GM12878 (cell line): Measurements from ENCODE around the gene FBXO4. TPM values are rescaled to one million over a fixed set of nuclear protein-coding genes. Genes with fewer than 3 reads are reported as not detected.
"Not testable (repeated sequence)": the region's sequence is repeated elsewhere in the genome, so short reads cannot be mapped to it uniquely, and the experiment has no call there.

Experiments used
- ATAC-seq: fragments of 200-7000 bp; cut with Tn5 transposase; 3 replicates; pipeline ENCODE4 v1.9.1; 2020; ENCODE audit warnings: mild to moderate bottlenecking, moderate library complexity
- BruUV-seq: library from RNA; stranded (reverse); fragments of 400-500 nt; replicated peaks from 2 replicates; lab custom pipeline; 2021; lab: Mats Ljungman, UMichigan
- CTCF ChIA-PET: fragments of 300-600 bp; sonication (Branson Sonifier 250); formaldehyde crosslinking; extraction: SDS; loops from one replicate; lab custom pipeline; 2021; ENCODE audit warnings: inconsistent platforms; lab: Yijun Ruan, JAX
- POLR2A ChIA-PET: fragments of 350-600 bp; formaldehyde crosslinking; extraction: SDS; loops from one replicate; lab custom pipeline; 2021; ENCODE audit warnings: inconsistent platforms; lab: Charles Lee
- RAD21 ChIA-PET: fragments of 300-600 bp; sonication (Branson Sonifier 250); formaldehyde crosslinking; loops from one replicate; lab custom pipeline; 2023; ENCODE audit warnings: antibody characterized with exemption; ENCODE audit not compliant: unreplicated experiment; lab: Charles Lee
- SMC1A ChIA-PET: fragments of 300-600 bp; sonication (Branson Sonifier 250); formaldehyde crosslinking; loops from one replicate; lab custom pipeline; 2023; ENCODE audit not compliant: unreplicated experiment, uncharacterized antibody; lab: Charles Lee
- DNase-seq: peaks from one replicate; pipeline ENCODE4 v3.0.0-alpha.2; 2011; ENCODE audit warnings: low read depth, low spot score
- FAIRE-seq: peaks from 3 replicates; lab custom pipeline; 2011; peaks lifted over from hg19 to GRCh38; lab: Jason Lieb, UNC
- H2AFZ ChIP-seq: 2 replicates; pipeline ENCODE4 v1.6.0; 2011; ENCODE audit warnings: low read depth, low read length, control low read depth; ENCODE audit not compliant: control insufficient read depth
- H3K27ac ChIP-seq: 2 replicates; pipeline ENCODE4 v1.5.1; 2011; ENCODE audit warnings: control low read depth; ENCODE audit not compliant: control insufficient read depth, insufficient read depth
- H3K27me3 ChIP-seq, 2 experiments: replicated peaks in 1 of 2; 2 replicates each; pipeline versions ENCODE4 v1.6.0 to v1.6.1; 2011; ENCODE audit warnings: low read length in 1 of 2; ENCODE audit not compliant: control insufficient read depth in 2 of 2, insufficient read depth in 2 of 2
- H3K36me3 ChIP-seq, 2 experiments: 2 replicates each; pipeline ENCODE4 v1.5.1; 2011; ENCODE audit warnings: low read length in 1 of 2; ENCODE audit not compliant: control insufficient read depth in 2 of 2, insufficient read depth in 2 of 2
- H3K4me1 ChIP-seq: 2 replicates; pipeline ENCODE4 v1.6.1; 2011; ENCODE audit warnings: mild to moderate bottlenecking, low read length, moderate library complexity, mixed read lengths; ENCODE audit not compliant: control insufficient read depth, insufficient read depth
- H3K4me2 ChIP-seq: 2 replicates; pipeline ENCODE4 v1.6.0; 2011; ENCODE audit warnings: control low read depth; ENCODE audit not compliant: control insufficient read depth, insufficient read depth
- H3K4me3 ChIP-seq: fragments of 200-600 bp; sonication (generic); 2 replicates; pipeline ENCODE4 v1.5.1; 2016
- H3K79me2 ChIP-seq: 2 replicates; pipeline ENCODE4 v1.6.0; 2011; ENCODE audit warnings: low read length; ENCODE audit not compliant: control insufficient read depth, insufficient read depth
- H3K9ac ChIP-seq: 2 replicates; pipeline ENCODE4 v1.8.0; 2011; ENCODE audit warnings: low read length, control low read depth, mixed read lengths; ENCODE audit not compliant: control insufficient read depth, insufficient read depth
- H3K9me3 ChIP-seq: replicated peaks from 3 replicates; pipeline ENCODE4 v1.5.1; 2011; ENCODE audit warnings: mild to moderate bottlenecking, low read length; ENCODE audit not compliant: control insufficient read depth, insufficient read depth
- H4K20me1 ChIP-seq: 2 replicates; pipeline ENCODE4 v1.6.0; 2011; ENCODE audit not compliant: control insufficient read depth, insufficient read depth
- ATF7 ChIP-seq: fragments of 450-650 bp; IDR thresholded peaks from 2 replicates; pipeline ENCODE4 v1.6.1; 2016; ENCODE audit warnings: low read depth, mild to moderate bottlenecking
- CREB1 ChIP-seq: IDR thresholded peaks from 2 replicates; pipeline ENCODE4 v1.6.1; 2012; ENCODE audit warnings: low read depth, mild to moderate bottlenecking, inconsistent platforms
- IKZF1 ChIP-seq: fragments of 450-650 bp; conservative IDR thresholded peaks from 2 replicates; pipeline ENCODE4 v1.6.1; 2017; ENCODE audit warnings: antibody characterized with exemption, mild to moderate bottlenecking
- IKZF2 ChIP-seq, 2 experiments: fragments of 450-650 bp; IDR thresholded peaks; 2 replicates each; pipeline ENCODE4 v1.6.1; 2017; ENCODE audit warnings: mild to moderate bottlenecking in 2 of 2, moderate library complexity in 2 of 2
- RAD51 ChIP-seq: fragments of 450-650 bp; IDR thresholded peaks from 2 replicates; pipeline ENCODE4 v1.6.1; 2016; ENCODE audit warnings: moderate library complexity, mild to moderate bottlenecking, inconsistent platforms
- SMAD5 ChIP-seq: IDR thresholded peaks from 2 replicates; pipeline ENCODE4 v1.6.1; 2016; ENCODE audit warnings: antibody characterized with exemption, low read depth
- SREBF1 ChIP-seq: IDR thresholded peaks from 2 replicates; pipeline ENCODE4 v1.6.1; 2012; ENCODE audit warnings: mild to moderate bottlenecking, low read length
- TCF3 ChIP-seq: IDR thresholded peaks from 2 replicates; pipeline ENCODE4 v1.6.1; 2012; ENCODE audit warnings: low read depth, mild to moderate bottlenecking, low read length, borderline replicate concordance; ENCODE audit not compliant: insufficient read depth
- TCF7 ChIP-seq: IDR thresholded peaks from 2 replicates; pipeline ENCODE4 v1.6.1; 2014; ENCODE audit warnings: antibody characterized with exemption, borderline replicate concordance
- ZSCAN29 ChIP-seq: fragments of 450-650 bp; IDR thresholded peaks from 2 replicates; pipeline ENCODE4 v1.6.1; 2017; ENCODE audit warnings: mild to moderate bottlenecking, moderate library complexity
- WGBS: methylation state at CpG from one replicate; pipeline ENCODE4 v1.1.6; 2016; ENCODE audit warnings: low lambda C conversion rate; ENCODE audit not compliant: insufficient replicate concordance, insufficient coverage; ENCODE audit errors: missing lambda C conversion rate; 5-methylcytosine and 5-hydroxymethylcytosine counted together
- in situ Hi-C: fragments of 300-500 bp; cut with MboI; formaldehyde crosslinking; loops from 9 replicates; pipeline ENCODE4 v1.14.3; 2018; ENCODE audit warnings: mixed read lengths
- intact Hi-C: fragments of 100-400 bp; cut with micrococcal nuclease; formaldehyde crosslinking; loops from one replicate; pipeline ENCODE4 v1.14.2; 2022; ENCODE audit not compliant: unreplicated experiment
- polyA plus RNA-seq, 11 experiments: library from polyadenylated mRNA; depleted of rRNA in 4 of 11; unstranded in 6 of 11; stranded (reverse) in 5 of 11; fragments of >200 nt; fragmentation: Nextera tagmentation in 4 of 11; fragmentation: Illumina TruSeq in 1 of 11; extraction: Ambion mirVana in 4 of 11; extraction: Trizol in 1 of 11; gene quantifications; 1 replicate in 1 of 11; 2 replicates in 10 of 11; pipeline versions ENCODE4 v1.2.1 to v1.2.3, GENCODE V29; 2011 to 2016; ENCODE audit warnings: inconsistent platforms in 2 of 11, missing spikeins in 2 of 11, low read depth in 1 of 11
- total RNA-seq, 4 experiments: library from RNA; depleted of rRNA in 3 of 4; stranded (reverse); fragments of >200 nt in 3 of 4; fragmentation: Illumina TruSeq in 1 of 4; extraction: Trizol in 1 of 4; gene quantifications; 2 replicates each; pipeline versions ENCODE4 v1.2.1 to v1.2.3, GENCODE V29; 2013 to 2021
- TF ChIP-seq, protein P1 (sequence below): IDR thresholded peaks from 2 replicates; pipeline ENCODE4 v1.6.1; 2012; ENCODE audit warnings: low read depth, low read length, improper control_type of control experiment
- TF ChIP-seq, protein P2 (sequence below): fragments of 150-350 bp; IDR thresholded peaks from 2 replicates; pipeline ENCODE4 v1.6.1; 2016; ENCODE audit warnings: low read depth, low read length

Gene FBXO4
- total and polyA plus RNA-seq, 10 of the 15 experiments (the other 5 are each of a cell fraction or from before 2014, with no cell fraction given): 7.2 to 30.5 (median 19.6) TPM

DNA sequence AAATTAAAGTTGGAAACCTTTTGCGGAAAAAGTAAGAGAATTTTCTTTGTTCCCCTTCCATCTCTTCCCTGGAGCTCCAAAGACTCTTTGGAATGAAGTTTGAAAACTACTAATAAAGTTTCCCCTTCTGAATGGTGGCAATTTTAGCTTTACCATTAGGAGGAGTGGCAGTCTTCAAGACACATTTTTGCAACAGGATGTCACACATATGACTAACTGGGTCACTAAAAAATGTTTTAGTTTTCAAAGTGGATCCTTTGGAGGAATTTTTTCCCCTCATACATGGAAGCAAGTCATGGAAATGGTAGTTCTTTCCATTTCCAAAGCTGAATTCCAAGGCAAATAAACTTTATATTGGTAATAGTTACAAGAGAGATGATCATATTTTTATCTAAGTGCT is 15.6 kb downstream of the FBXO4 start:
- Histone ChIP-seq H3K4me3 (no peak overlapping the region), H3K9me3 (no peaks in the 10 kb centered on the region), H3K4me2 (no peak overlapping the region), H3K27me3 (no peaks in the 10 kb centered on the region), H3K9ac (no peak overlapping the region), H3K36me3 (no peaks in the 10 kb centered on the region), H3K4me1 (no peaks in the 10 kb centered on the region), H2AFZ (no peak overlapping the region), H4K20me1 (no peaks in the 10 kb centered on the region), H3K79me2 (no peaks in the 10 kb centered on the region), H3K27ac (no peak overlapping the region)
- WGBS: 100% methylated on average over 1 of the region's 1 CpG
- FAIRE-seq (no peak), DNase-seq (no peak), ATAC-seq (no peak)
- BruUV-seq: no TSS peak
- intact Hi-C loops: no loop called here
- ChIA-PET POLR2A (no interaction called here), RAD21 (no interaction called here), CTCF (interaction anchor here (1.1 kb wide), 1 partner anchor 10 kb away, joined by 3 read pairs; no protein-coding TSS in a partner anchor), SMC1A (interaction anchor here (1.7 kb wide), 1 partner anchor 84 kb away, joined by 6 read pairs; no protein-coding TSS in a partner anchor)
- in situ Hi-C loops: no loop called here
- no peak for TF ChIP-seq TCF3
- TF ChIP-seq, protein P1, sequence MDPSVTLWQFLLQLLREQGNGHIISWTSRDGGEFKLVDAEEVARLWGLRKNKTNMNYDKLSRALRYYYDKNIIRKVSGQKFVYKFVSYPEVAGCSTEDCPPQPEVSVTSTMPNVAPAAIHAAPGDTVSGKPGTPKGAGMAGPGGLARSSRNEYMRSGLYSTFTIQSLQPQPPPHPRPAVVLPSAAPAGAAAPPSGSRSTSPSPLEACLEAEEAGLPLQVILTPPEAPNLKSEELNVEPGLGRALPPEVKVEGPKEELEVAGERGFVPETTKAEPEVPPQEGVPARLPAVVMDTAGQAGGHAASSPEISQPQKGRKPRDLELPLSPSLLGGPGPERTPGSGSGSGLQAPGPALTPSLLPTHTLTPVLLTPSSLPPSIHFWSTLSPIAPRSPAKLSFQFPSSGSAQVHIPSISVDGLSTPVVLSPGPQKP: no peak
- no peak for TF ChIP-seq SREBF1
- no peak for TF ChIP-seq SMAD5
- TF ChIP-seq RAD51: no peak
- TF ChIP-seq IKZF2 (IDR thresholded peaks at IDR 0.05): no peak
- no peak for TF ChIP-seq IKZF1
- TF ChIP-seq ZSCAN29: no peak
- no peak for TF ChIP-seq TCF7
- TF ChIP-seq ATF7: no peak
- TF ChIP-seq CREB1: no peak
- TF ChIP-seq, protein P2, sequence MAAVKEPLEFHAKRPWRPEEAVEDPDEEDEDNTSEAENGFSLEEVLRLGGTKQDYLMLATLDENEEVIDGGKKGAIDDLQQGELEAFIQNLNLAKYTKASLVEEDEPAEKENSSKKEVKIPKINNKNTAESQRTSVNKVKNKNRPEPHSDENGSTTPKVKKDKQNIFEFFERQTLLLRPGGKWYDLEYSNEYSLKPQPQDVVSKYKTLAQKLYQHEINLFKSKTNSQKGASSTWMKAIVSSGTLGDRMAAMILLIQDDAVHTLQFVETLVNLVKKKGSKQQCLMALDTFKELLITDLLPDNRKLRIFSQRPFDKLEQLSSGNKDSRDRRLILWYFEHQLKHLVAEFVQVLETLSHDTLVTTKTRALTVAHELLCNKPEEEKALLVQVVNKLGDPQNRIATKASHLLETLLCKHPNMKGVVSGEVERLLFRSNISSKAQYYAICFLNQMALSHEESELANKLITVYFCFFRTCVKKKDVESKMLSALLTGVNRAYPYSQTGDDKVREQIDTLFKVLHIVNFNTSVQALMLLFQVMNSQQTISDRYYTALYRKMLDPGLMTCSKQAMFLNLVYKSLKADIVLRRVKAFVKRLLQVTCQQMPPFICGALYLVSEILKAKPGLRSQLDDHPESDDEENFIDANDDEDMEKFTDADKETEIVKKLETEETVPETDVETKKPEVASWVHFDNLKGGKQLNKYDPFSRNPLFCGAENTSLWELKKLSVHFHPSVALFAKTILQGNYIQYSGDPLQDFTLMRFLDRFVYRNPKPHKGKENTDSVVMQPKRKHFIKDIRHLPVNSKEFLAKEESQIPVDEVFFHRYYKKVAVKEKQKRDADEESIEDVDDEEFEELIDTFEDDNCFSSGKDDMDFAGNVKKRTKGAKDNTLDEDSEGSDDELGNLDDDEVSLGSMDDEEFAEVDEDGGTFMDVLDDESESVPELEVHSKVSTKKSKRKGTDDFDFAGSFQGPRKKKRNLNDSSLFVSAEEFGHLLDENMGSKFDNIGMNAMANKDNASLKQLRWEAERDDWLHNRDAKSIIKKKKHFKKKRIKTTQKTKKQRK: no peak

DNA sequence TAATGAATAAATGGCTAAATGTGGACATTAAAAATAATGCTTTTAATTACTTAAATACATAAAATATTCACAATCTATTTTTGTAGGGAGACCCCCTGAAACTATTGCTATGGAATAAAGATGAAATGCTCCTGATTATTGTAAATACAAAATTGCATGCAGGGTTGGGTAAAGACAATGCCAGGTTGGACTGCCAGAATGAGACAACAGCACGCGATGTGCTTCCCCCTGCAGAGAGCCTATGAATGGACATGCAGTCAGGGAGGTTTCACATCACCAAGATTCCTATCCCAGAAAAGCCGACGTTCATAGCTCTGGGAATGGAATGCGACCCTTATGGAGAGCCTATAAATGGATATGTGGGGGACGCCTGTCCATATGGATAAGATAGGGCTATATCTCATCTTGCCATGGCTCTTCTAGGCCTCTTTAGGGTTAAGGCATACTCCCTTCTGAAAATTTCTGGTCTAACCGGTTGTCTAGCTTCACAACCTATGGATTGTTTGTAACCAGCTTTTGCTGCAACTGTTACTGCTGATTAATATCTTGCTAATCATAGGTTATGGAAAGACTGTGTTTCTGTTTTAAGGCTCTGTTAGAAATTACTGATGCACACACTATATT is 20.4 kb downstream of the FBXO4 start:
- WGBS: 96% methylated on average over 7 of the region's 7 CpGs
- H3K27me3 ChIP-seq, ATAC-seq, H3K79me2 ChIP-seq, in situ Hi-C loops, H2AFZ ChIP-seq, H3K36me3 ChIP-seq, SMC1A ChIA-PET, POLR2A ChIA-PET, H3K4me2 ChIP-seq, H3K27ac ChIP-seq, H3K4me1 ChIP-seq, BruUV-seq, RAD21 ChIA-PET, CTCF ChIA-PET, FAIRE-seq, DNase-seq, H3K9ac ChIP-seq, H3K4me3 ChIP-seq, H4K20me1 ChIP-seq, intact Hi-C loops, H3K9me3 ChIP-seq: not testable (repeated sequence)
